Endothelial cell of umbilical vein (primary cell): Measurements from ENCODE around the gene SMAD5. TPM values are rescaled to one million over a fixed set of nuclear protein-coding genes. Genes with fewer than 3 reads are reported as not detected.

Experiments used
- BruUV-seq: library from RNA; stranded (reverse); fragments of 400-500 nt; replicated peaks from 2 replicates; lab custom pipeline; 2021; lab: Mats Ljungman, UMichigan
- CTCF ChIA-PET: fragments of 300-600, 350-600 bp; sonication (Branson Sonifier 250); formaldehyde crosslinking; loops from one replicate; lab custom pipeline; 2021; ENCODE audit warnings: antibody characterized with exemption, inconsistent platforms; lab: Charles Lee
- POLR2A ChIA-PET: fragments of 300-600, 350-600 bp; sonication (Branson Sonifier 250); formaldehyde crosslinking; loops from one replicate; lab custom pipeline; 2021; ENCODE audit warnings: antibody characterized with exemption, inconsistent platforms; lab: Charles Lee
- DNase-seq: peaks from one replicate; pipeline ENCODE4 v3.0.0-alpha.2; 2011; ENCODE audit warnings: low read depth, low spot score
- FAIRE-seq: peaks from 2 replicates; lab custom pipeline; 2011; peaks lifted over from hg19 to GRCh38; lab: Jason Lieb, UNC
- H2AFZ ChIP-seq: 2 replicates; pipeline ENCODE4 v1.6.0; 2012; ENCODE audit warnings: low read depth, low read length, control low read depth, inconsistent platforms
- H3K27ac ChIP-seq: 2 replicates; pipeline ENCODE4 v1.5.1; 2011; ENCODE audit warnings: low read depth, mild to moderate bottlenecking, control low read depth, low read length, moderate library complexity; ENCODE audit not compliant: insufficient read depth
- H3K27me3 ChIP-seq, 2 experiments: 2 replicates each; pipeline versions ENCODE4 v1.6.0 to v1.6.1; 2011; ENCODE audit warnings: low read length in 2 of 2, mixed read lengths in 1 of 2; ENCODE audit not compliant: control insufficient read depth in 2 of 2, insufficient read depth in 2 of 2
- H3K36me3 ChIP-seq, 2 experiments: 2 replicates in 1 of 2; 3 replicates in 1 of 2; pipeline ENCODE4 v1.5.1; 2011; ENCODE audit warnings: low read length in 2 of 2, mild to moderate bottlenecking in 1 of 2, moderate library complexity in 1 of 2; ENCODE audit not compliant: control insufficient read depth in 2 of 2, insufficient read depth in 2 of 2; ENCODE audit errors: extremely low read depth in 1 of 2
- H3K4me1 ChIP-seq: 3 replicates; pipeline ENCODE4 v1.5.1; 2011; ENCODE audit warnings: mild to moderate bottlenecking, low read length; ENCODE audit not compliant: control insufficient read depth, insufficient read depth; ENCODE audit errors: extremely low read depth
- H3K4me2 ChIP-seq: 2 replicates; pipeline ENCODE4 v1.6.1; 2011; ENCODE audit warnings: low read length, control low read depth, mixed read lengths; ENCODE audit not compliant: insufficient read depth
- H3K4me3 ChIP-seq, 3 experiments: fragments of 200-600 bp in 1 of 3; sonication (generic), shearing (Covaris generic) in 1 of 3; replicated peaks in 1 of 3; 2 replicates each; pipeline ENCODE4 v1.5.1; 2011 to 2016; ENCODE audit warnings: control low read depth in 3 of 3, low read length in 3 of 3, mild to moderate bottlenecking in 2 of 3, inconsistent platforms in 1 of 3, low read depth in 1 of 3, moderate library complexity in 1 of 3; ENCODE audit not compliant: insufficient read depth in 1 of 3
- H3K79me2 ChIP-seq: 2 replicates; pipeline ENCODE4 v1.6.0; 2012; ENCODE audit warnings: low read length, inconsistent platforms; ENCODE audit not compliant: control insufficient read depth, insufficient read depth
- H3K9ac ChIP-seq: replicated peaks from 2 replicates; pipeline ENCODE3; 2011; ENCODE audit warnings: low read length, control low read depth; ENCODE audit not compliant: insufficient read depth; ENCODE audit errors: extremely low read depth
- H3K9me1 ChIP-seq: replicated peaks from 3 replicates; pipeline ENCODE4 v1.6.0; 2011; ENCODE audit warnings: mild to moderate bottlenecking, low read length; ENCODE audit not compliant: control insufficient read depth, insufficient read depth; ENCODE audit errors: extremely low read depth
- H3K9me3 ChIP-seq: replicated peaks from 2 replicates; pipeline ENCODE4 v1.5.1; 2012; ENCODE audit warnings: low read length, inconsistent platforms; ENCODE audit not compliant: control insufficient read depth, insufficient read depth
- H4K20me1 ChIP-seq: replicated peaks from 2 replicates; pipeline ENCODE3; 2011; ENCODE audit warnings: mild to moderate bottlenecking, low read length; ENCODE audit not compliant: control insufficient read depth, insufficient read depth; ENCODE audit errors: extremely low read depth
- EZH2 ChIP-seq: IDR thresholded peaks from 2 replicates; pipeline ENCODE4 v1.6.1; 2012; ENCODE audit warnings: borderline replicate concordance, low read depth, mild to moderate bottlenecking, moderate library complexity, low read length, inconsistent platforms; ENCODE audit not compliant: severe bottlenecking
- GATA2 ChIP-seq: IDR thresholded peaks from 2 replicates; pipeline ENCODE4 v1.7.0; 2011; ENCODE audit warnings: low read depth, mild to moderate bottlenecking, moderate library complexity, mixed read lengths, low read length; ENCODE audit not compliant: insufficient read length, insufficient read depth
- JUN ChIP-seq: IDR thresholded peaks from 2 replicates; pipeline ENCODE4 v1.6.1; 2011; ENCODE audit warnings: borderline replicate concordance, low read depth; ENCODE audit not compliant: insufficient read length, insufficient read depth
- MAX ChIP-seq: IDR thresholded peaks from 2 replicates; pipeline ENCODE4 v1.6.1; 2011; ENCODE audit not compliant: insufficient read depth, insufficient read length
- MYC ChIP-seq: IDR thresholded peaks from one replicate; pipeline ENCODE4 v1.6.1; 2011; ENCODE audit warnings: mild to moderate bottlenecking, low read depth, low read length
- POLR2AphosphoS5 ChIP-seq: IDR thresholded peaks from 2 replicates; pipeline ENCODE4 v1.6.1; 2012; ENCODE audit warnings: low read depth, mild to moderate bottlenecking, control low read depth, low read length, moderate library complexity; ENCODE audit not compliant: insufficient read depth
- dilution Hi-C: fragments of 300-500 bp; cut with MboI; formaldehyde crosslinking; loops from one replicate; pipeline ENCODE4 v1.15.0; 2019; ENCODE audit warnings: low sequenced_read_pairs; ENCODE audit not compliant: extremely low pct_ligation_motif_present
- intact Hi-C: fragments of 100-400 bp; cut with micrococcal nuclease; formaldehyde crosslinking; loops from one replicate; pipeline ENCODE4 v1.10.0; 2022
- polyA plus RNA-seq, 4 experiments: library from polyadenylated mRNA; depleted of rRNA in 3 of 4; stranded (reverse) in 3 of 4; unstranded in 1 of 4; fragments of >200 nt; gene quantifications; 2 replicates each; pipeline versions ENCODE4 v1.2.1 to v1.2.3, GENCODE V29; 2011 to 2012; ENCODE audit warnings: missing spikeins in 1 of 4
- total RNA-seq: library from RNA; stranded (reverse); gene quantifications from 2 replicates; pipeline ENCODE4 v1.2.3, GENCODE V29; 2021
- TF ChIP-seq, protein P1 (sequence below), 2 donors: IDR thresholded peaks; 1 replicate in 1 of 2; 2 replicates in 1 of 2; pipeline ENCODE4 v1.5.1; 2011; ENCODE audit warnings: low read length in 2 of 2, mild to moderate bottlenecking in 2 of 2, moderate library complexity in 2 of 2, control low read depth in 1 of 2, inconsistent platforms in 1 of 2, low read depth in 1 of 2; ENCODE audit not compliant: insufficient read depth in 1 of 2; ENCODE audit errors: extremely low read depth in 1 of 2

Gene SMAD5
- total and polyA plus RNA-seq, 2 donors (not counting 3 experiments of a cell fraction or from before 2014, with no cell fraction given), result 26.0 to 66.0 TPM

DNA sequence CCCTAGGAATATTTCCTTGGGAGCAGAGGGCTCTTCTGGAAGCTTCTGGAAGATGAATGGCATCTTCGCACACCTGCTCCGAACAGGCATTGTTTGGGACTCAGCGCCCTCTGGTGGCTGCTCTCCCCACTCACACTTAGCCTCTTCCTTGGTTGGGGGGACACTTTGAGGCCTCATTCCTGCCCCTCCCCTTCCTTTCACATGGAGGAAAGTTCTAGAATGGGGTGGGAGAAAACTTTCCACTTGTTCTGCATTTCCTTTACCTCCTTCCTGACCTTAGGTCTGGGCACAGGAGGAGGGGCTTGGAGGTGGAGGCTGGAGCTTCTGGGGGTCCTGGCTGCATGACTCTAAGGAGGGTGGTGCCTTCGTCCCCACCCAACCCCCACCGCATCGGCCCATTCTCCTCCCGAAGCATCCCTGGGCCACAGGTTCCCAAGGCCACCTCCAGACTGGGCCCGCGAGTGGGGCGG is 79.6 kb downstream of the SMAD5 start:
- no peak overlapping the region for H3K4me3 ChIP-seq
- H4K20me1 ChIP-seq, result no peaks in the 10 kb centered on the region
- no peaks in the 10 kb centered on the region for H3K9me3 ChIP-seq
- no TSS peak for BruUV-seq
- dilution Hi-C loops (no loop called here), intact Hi-C loops (loop anchor here (1.0 kb wide), 3 partner anchors 130 to 325 kb away; no protein-coding TSS in a partner anchor)
- H3K36me3 ChIP-seq, result no peaks in the 10 kb centered on the region
- no peak for TF ChIP-seq JUN
- TF ChIP-seq, protein P1, sequence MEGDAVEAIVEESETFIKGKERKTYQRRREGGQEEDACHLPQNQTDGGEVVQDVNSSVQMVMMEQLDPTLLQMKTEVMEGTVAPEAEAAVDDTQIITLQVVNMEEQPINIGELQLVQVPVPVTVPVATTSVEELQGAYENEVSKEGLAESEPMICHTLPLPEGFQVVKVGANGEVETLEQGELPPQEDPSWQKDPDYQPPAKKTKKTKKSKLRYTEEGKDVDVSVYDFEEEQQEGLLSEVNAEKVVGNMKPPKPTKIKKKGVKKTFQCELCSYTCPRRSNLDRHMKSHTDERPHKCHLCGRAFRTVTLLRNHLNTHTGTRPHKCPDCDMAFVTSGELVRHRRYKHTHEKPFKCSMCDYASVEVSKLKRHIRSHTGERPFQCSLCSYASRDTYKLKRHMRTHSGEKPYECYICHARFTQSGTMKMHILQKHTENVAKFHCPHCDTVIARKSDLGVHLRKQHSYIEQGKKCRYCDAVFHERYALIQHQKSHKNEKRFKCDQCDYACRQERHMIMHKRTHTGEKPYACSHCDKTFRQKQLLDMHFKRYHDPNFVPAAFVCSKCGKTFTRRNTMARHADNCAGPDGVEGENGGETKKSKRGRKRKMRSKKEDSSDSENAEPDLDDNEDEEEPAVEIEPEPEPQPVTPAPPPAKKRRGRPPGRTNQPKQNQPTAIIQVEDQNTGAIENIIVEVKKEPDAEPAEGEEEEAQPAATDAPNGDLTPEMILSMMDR (IDR thresholded peaks at IDR 0.05; ENCODE audit: extremely low read depth in 1 of 2, insufficient read depth in 1 of 2, low read depth in 1 of 2, low read length in 2 of 2), result peak; percentile 85 to 94
- POLR2A ChIA-PET, result no interaction called here
- no peaks in the 10 kb centered on the region for H3K79me2 ChIP-seq
- no peak overlapping the region for H3K27ac ChIP-seq
- no peaks in the 10 kb centered on the region for H3K4me1 ChIP-seq
- H3K9me1 ChIP-seq, result no peaks in the 10 kb centered on the region
- H3K9ac ChIP-seq, result no peak overlapping the region
- FAIRE-seq (peak; percentile 69), DNase-seq (peak; percentile 37)
- H3K4me2 ChIP-seq, result no peak overlapping the region
- CTCF ChIA-PET, result interaction anchor here (0.6 to 3.1 kb wide), 25 partner anchors 10 to 651 kb away, joined by 3 to 33 read pairs (median 4); no protein-coding TSS in a partner anchor
- H3K27me3 ChIP-seq, result peaks cover 3 to 5% of the 10 kb centered on the region in 2 experiments
- H2AFZ ChIP-seq, result no peak overlapping the region

GRCh38 chr5:136213919-136214493 is 81.4 kb downstream of the SMAD5 start:
- no peaks in the 10 kb centered on the region for H3K36me3 ChIP-seq
- intact Hi-C loops, result no loop called here
- H2AFZ ChIP-seq, result no peak overlapping the region
- H3K9ac ChIP-seq, result no peak overlapping the region
- H3K9me1 ChIP-seq, result no peaks in the 10 kb centered on the region
- no peak for FAIRE-seq
- H3K79me2 ChIP-seq, result no peaks in the 10 kb centered on the region
- no peaks in the 10 kb centered on the region for H3K4me1 ChIP-seq
- POLR2A ChIA-PET, result no interaction called here
- CTCF ChIA-PET, result interaction anchor here (3.0 to 3.1 kb wide), 3 partner anchors 269 to 328 kb away, joined by 27 to 33 read pairs (median 28); no protein-coding TSS in a partner anchor
- no peak overlapping the region for H3K4me2 ChIP-seq
- dilution Hi-C loops, result no loop called here
- no TSS peak for BruUV-seq
- no peaks in the 10 kb centered on the region for H4K20me1 ChIP-seq
- H3K27me3 ChIP-seq, result peaks cover 3 to 5% of the 10 kb centered on the region in 2 experiments
- no peak overlapping the region for H3K27ac ChIP-seq
- no peaks in the 10 kb centered on the region for H3K9me3 ChIP-seq
- H3K4me3 ChIP-seq, result no peak overlapping the region
- no peak for DNase-seq
- TF ChIP-seq POLR2AphosphoS5, result no peak
- no peak for TF ChIP-seq JUN
- no peak for TF ChIP-seq MAX
- no peak for TF ChIP-seq MYC
- no peak for TF ChIP-seq EZH2
- no peak for TF ChIP-seq GATA2
